ENCODE measurements around the gene ADIPOR2. TPM values are rescaled to one million over a fixed set of nuclear protein-coding genes. Genes with fewer than 3 reads are reported as not detected.
A peak's percentile ranks its signal among the peaks of the same experiment; 100 is the strongest.
"Not testable (repeated sequence)": the region's sequence is repeated elsewhere in the genome, so short reads cannot be mapped to it uniquely, and the experiment has no call there.

The ADIPOR2 gene
- total RNA-seq, 1 experiment from 2014 or later = 58.5 TPM

DNA sequence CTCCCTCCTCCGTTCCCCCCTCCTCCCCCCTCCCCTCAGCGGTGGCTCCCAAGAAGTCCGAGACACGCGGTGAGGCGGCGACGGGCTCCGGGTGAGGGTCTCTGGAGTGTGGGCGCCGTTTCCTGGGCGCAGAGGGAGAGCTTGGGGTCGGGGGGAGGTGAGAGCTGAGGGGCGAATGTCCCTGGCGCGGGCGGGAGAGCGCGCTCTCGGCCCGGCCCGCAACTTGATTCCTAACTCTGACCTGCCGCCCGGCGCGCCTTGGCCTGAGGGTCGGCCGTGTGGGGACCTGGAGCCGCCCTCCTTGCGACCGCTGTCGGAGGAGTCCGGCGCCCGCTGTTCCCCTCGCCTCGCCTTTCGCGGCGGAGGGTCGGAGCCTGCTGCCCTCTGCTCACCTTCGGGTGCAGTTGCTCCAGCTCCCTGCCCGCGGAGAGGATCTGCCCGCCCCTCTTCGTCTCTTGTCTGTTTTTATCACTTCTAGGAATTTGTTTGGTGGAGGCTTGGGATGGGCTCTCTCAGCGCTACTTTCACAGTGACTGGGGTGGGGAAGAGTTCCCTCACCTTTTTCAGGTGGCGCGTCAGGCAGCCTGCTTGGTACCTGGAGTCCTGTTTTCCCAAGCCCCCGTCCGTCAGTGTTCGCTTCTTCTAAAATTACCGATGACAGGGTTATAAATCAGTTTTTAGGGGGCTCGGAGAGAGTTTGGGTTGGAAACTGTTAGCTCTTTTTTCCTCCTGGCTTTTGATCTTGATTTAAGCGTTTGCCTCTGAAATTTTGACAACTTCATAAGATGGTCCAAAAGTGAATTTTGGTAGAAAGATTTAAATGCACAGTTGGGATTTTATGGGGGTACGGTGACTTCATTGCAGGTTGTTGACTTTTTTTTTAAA, 495 bp downstream of the ADIPOR2 start:
- intact Hi-C loops (cut with micrococcal nuclease) = loop anchor here (1.0 to 2.0 kb wide), 3 partner anchors 39 to 100 kb away; no protein-coding TSS in a partner anchor
- Mint-ChIP-seq H3K36me3 (ENCODE audit: insufficient read depth, unreplicated experiment) (peaks cover 20% of the 10 kb centered on the region), H3K4me1 (ENCODE audit: insufficient read depth, unreplicated experiment) (peaks cover 15% of the 10 kb centered on the region), H3K9me3 (ENCODE audit: unreplicated experiment) (no peaks in the 10 kb centered on the region), H3K4me3 (ENCODE audit: unreplicated experiment) (peak overlapping the region; percentile 80), H3K27ac (ENCODE audit: low read depth, unreplicated experiment) (peak overlapping the region; percentile 98), H3K27me3 (ENCODE audit: insufficient read depth, unreplicated experiment) (no peaks in the 10 kb centered on the region)
- POLR2A ChIA-PET = interaction anchor here (0.7 to 4.1 kb wide), 19 partner anchors 9 to 1619 kb away, joined by 3 to 53 read pairs (median 4); no protein-coding TSS in a partner anchor
- CTCF ChIA-PET = interaction anchor here (0.6 to 1.4 kb wide), 8 partner anchors 25 to 100 kb away, joined by 3 to 8 read pairs (median 4); no protein-coding TSS in a partner anchor
- peak; percentile 46 for DNase-seq (ENCODE audit: unreplicated experiment)
- TF ChIP-seq CTCF (IDR thresholded peaks at IDR 0.05; ENCODE audit: unreplicated experiment) = no peak
- BruUV-seq (replicated peaks) = no TSS peak

GRCh38 chr12:1692226-1692625, 1.4 kb downstream of the ADIPOR2 start:
- Mint-ChIP-seq H3K27ac (ENCODE audit: low read depth, unreplicated experiment) (peak overlapping the region; percentile 98), H3K4me1 (ENCODE audit: insufficient read depth, unreplicated experiment) (peaks cover 23% of the 10 kb centered on the region), H3K36me3 (ENCODE audit: insufficient read depth, unreplicated experiment) (peaks cover 20% of the 10 kb centered on the region), H3K27me3 (ENCODE audit: insufficient read depth, unreplicated experiment) (no peaks in the 10 kb centered on the region), H3K9me3 (ENCODE audit: unreplicated experiment) (no peaks in the 10 kb centered on the region), H3K4me3 (ENCODE audit: unreplicated experiment) (peak overlapping the region; percentile 80)
- no peak for TF ChIP-seq CTCF (IDR thresholded peaks at IDR 0.05; ENCODE audit: unreplicated experiment)
- no peak for DNase-seq (ENCODE audit: unreplicated experiment)
- TSS peak; percentile 54 for BruUV-seq (replicated peaks)
- ChIA-PET POLR2A (interaction anchor here (0.7 to 4.1 kb wide), 9 partner anchors 12 to 1618 kb away, joined by 3 to 53 read pairs (median 5); no protein-coding TSS in a partner anchor), CTCF (interaction anchor here (0.6 to 1.4 kb wide), 3 partner anchors 54 to 99 kb away, joined by 3 to 8 read pairs (median 6); no protein-coding TSS in a partner anchor)
- intact Hi-C loops (cut with micrococcal nuclease) = no loop called here

DNA sequence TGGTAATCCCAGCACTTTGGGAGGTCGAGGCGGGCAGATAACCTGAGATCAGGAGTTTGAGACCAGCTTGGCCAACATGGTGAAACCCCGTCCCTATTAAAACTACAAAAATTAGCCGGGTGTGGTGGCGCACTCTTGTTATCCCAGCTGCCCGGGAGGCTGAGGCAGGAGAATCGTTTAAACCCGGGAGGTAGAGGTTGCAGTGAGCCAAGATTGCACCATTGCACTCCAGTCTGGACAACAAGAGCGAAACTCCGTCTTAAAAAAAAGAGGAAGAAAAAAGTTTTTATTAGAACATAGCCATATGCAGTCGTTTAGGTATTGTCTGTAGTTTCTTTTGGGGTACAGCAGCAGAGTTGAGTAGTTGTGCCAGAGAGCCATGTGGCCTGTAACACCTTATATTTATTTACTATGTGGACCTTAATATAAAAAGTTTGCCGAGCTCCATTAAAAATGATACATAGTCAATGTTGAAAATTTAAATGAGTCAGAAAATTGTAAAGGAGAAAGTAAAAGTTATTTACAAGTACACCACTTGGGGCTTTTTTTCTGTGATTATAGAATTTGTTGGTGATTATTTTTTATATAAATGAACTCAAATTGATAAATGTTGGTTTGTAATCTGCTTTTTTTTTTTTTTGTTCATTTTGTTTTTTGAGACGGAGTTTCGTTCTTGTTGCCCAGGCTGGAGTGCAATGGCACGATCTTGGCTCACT, 2.2 kb downstream of the ADIPOR2 start:
- Mint-ChIP-seq H3K9me3 (ENCODE audit: unreplicated experiment) (no peaks in the 10 kb centered on the region), H3K4me3 (ENCODE audit: unreplicated experiment) (no peak overlapping the region), H3K4me1 (ENCODE audit: insufficient read depth, unreplicated experiment) (peaks cover 31% of the 10 kb centered on the region), H3K27me3 (ENCODE audit: insufficient read depth, unreplicated experiment) (no peaks in the 10 kb centered on the region), H3K36me3 (ENCODE audit: insufficient read depth, unreplicated experiment) (peaks cover 13% of the 10 kb centered on the region), H3K27ac (ENCODE audit: low read depth, unreplicated experiment) (no peak overlapping the region)
- intact Hi-C loops (cut with micrococcal nuclease) = no loop called here
- no TSS peak for BruUV-seq (replicated peaks)
- no peak for DNase-seq (ENCODE audit: unreplicated experiment)
- CTCF ChIA-PET = interaction anchor here (0.6 to 1.4 kb wide), 6 partner anchors 13 to 592 kb away, joined by 3 to 8 read pairs (median 4); no protein-coding TSS in a partner anchor
- no peak for TF ChIP-seq CTCF (IDR thresholded peaks at IDR 0.05; ENCODE audit: unreplicated experiment)
- POLR2A ChIA-PET = interaction anchor here (0.6 to 4.1 kb wide), 4 partner anchors 15 to 86 kb away, joined by 3 to 53 read pairs (median 6); no protein-coding TSS in a partner anchor

GRCh38 chr12:1695097-1695496, 4.2 kb downstream of the ADIPOR2 start:
- H3K4me3 Mint-ChIP-seq (ENCODE audit: unreplicated experiment); POLR2A ChIA-PET; BruUV-seq (replicated peaks); intact Hi-C loops (cut with micrococcal nuclease); H3K27ac Mint-ChIP-seq (ENCODE audit: low read depth, unreplicated experiment); H3K9me3 Mint-ChIP-seq (ENCODE audit: unreplicated experiment); DNase-seq (ENCODE audit: unreplicated experiment); H3K27me3 Mint-ChIP-seq (ENCODE audit: insufficient read depth, unreplicated experiment): not testable (repeated sequence)
- CTCF ChIA-PET = interaction anchor here (4.3 kb wide), 1 partner anchor 96 kb away, joined by 23 read pairs; no protein-coding TSS in a partner anchor
- H3K4me1 Mint-ChIP-seq (ENCODE audit: insufficient read depth, unreplicated experiment) = peaks cover 33% of the 10 kb centered on the region
- H3K36me3 Mint-ChIP-seq (ENCODE audit: insufficient read depth, unreplicated experiment) = peaks cover 20% of the 10 kb centered on the region
